Keratinocyte (primary cell): Measurements from ENCODE around the gene TMEM205. TPM values are rescaled to one million over a fixed set of nuclear protein-coding genes. Genes with fewer than 3 reads are reported as not detected.
"Not testable (repeated sequence)": the region's sequence is repeated elsewhere in the genome, so short reads cannot be mapped to it uniquely, and the experiment has no call there.

Experiments
- DNase-seq: peaks from one replicate; pipeline ENCODE4 v3.0.0-alpha.2; 2011; ENCODE audit warnings: low read depth, missing footprints, low spot score
- FAIRE-seq: peaks from 2 replicates; lab custom pipeline; 2011; peaks lifted over from hg19 to GRCh38; lab: Jason Lieb, UNC
- H2AFZ ChIP-seq: 2 replicates; pipeline ENCODE4 v1.6.0; 2012; ENCODE audit warnings: low read length, control low read depth, inconsistent platforms; ENCODE audit not compliant: control insufficient read depth
- H3K27ac ChIP-seq: 2 replicates; pipeline ENCODE4 v1.5.1; 2011; ENCODE audit warnings: low read length; ENCODE audit not compliant: control insufficient read depth, insufficient read depth
- H3K27me3 ChIP-seq: 3 replicates; pipeline ENCODE4 v1.6.0; 2011; ENCODE audit warnings: low read length; ENCODE audit not compliant: control insufficient read depth, insufficient read depth; ENCODE audit errors: extremely low read depth
- H3K36me3 ChIP-seq, 2 experiments: 2 replicates in 1 of 2; 3 replicates in 1 of 2; pipeline ENCODE4 v1.5.1; 2011; ENCODE audit warnings: low read length in 2 of 2, mild to moderate bottlenecking in 1 of 2; ENCODE audit not compliant: control insufficient read depth in 2 of 2, insufficient read depth in 2 of 2; ENCODE audit errors: extremely low read depth in 1 of 2
- H3K4me1 ChIP-seq: 3 replicates; pipeline ENCODE4 v1.5.1; 2011; ENCODE audit warnings: low read length; ENCODE audit not compliant: control insufficient read depth, insufficient read depth; ENCODE audit errors: extremely low read depth
- H3K4me2 ChIP-seq: 3 replicates; pipeline ENCODE4 v1.6.0; 2011; ENCODE audit warnings: low read depth, low read length; ENCODE audit not compliant: control insufficient read depth, insufficient read depth; ENCODE audit errors: extremely low read depth
- H3K4me3 ChIP-seq, 3 experiments: fragments of 200-600 bp in 1 of 3; sonication (generic) in 1 of 3; 2 replicates in 2 of 3; 3 replicates in 1 of 3; pipeline ENCODE4 v1.5.1; 2011 to 2016; ENCODE audit warnings: low read length in 3 of 3, mild to moderate bottlenecking in 3 of 3, control low read depth in 2 of 3, inconsistent platforms in 1 of 3, low read depth in 1 of 3, mixed read lengths in 1 of 3, mixed run types in 1 of 3, moderate library complexity in 1 of 3; ENCODE audit not compliant: control insufficient read depth in 2 of 3, insufficient read depth in 2 of 3; ENCODE audit errors: extremely low read depth in 1 of 3
- H3K79me2 ChIP-seq: 2 replicates; pipeline ENCODE4 v1.6.0; 2012; ENCODE audit warnings: low read length; ENCODE audit not compliant: control insufficient read depth, insufficient read depth
- H3K9ac ChIP-seq: 3 replicates; pipeline ENCODE4 v1.6.0; 2011; ENCODE audit warnings: low read length; ENCODE audit not compliant: control insufficient read depth, insufficient read depth; ENCODE audit errors: extremely low read depth
- H3K9me1 ChIP-seq: 3 replicates; pipeline ENCODE4 v1.6.0; 2011; ENCODE audit warnings: low read length; ENCODE audit not compliant: control insufficient read depth, insufficient read depth; ENCODE audit errors: extremely low read depth
- H3K9me3 ChIP-seq: 2 replicates; pipeline ENCODE4 v1.5.1; 2012; ENCODE audit warnings: low read depth, low read length; ENCODE audit not compliant: control insufficient read depth
- H4K20me1 ChIP-seq: 3 replicates; pipeline ENCODE4 v1.6.0; 2011; ENCODE audit warnings: low read length; ENCODE audit not compliant: control insufficient read depth, insufficient read depth; ENCODE audit errors: extremely low read depth
- EZH2 ChIP-seq: IDR thresholded peaks from one replicate; pipeline ENCODE4 v1.6.1; 2012; ENCODE audit warnings: inconsistent platforms, mild to moderate bottlenecking, low read length, moderate library complexity
- dilution Hi-C: fragments of 300-500 bp; cut with MboI; formaldehyde crosslinking; loops from one replicate; pipeline ENCODE4 v1.7.0; 2020; ENCODE audit warnings: low sequenced_read_pairs; ENCODE audit not compliant: extremely low pct_ligation_motif_present
- polyA plus RNA-seq, 5 experiments: library from polyadenylated mRNA; depleted of rRNA in 3 of 5; stranded (reverse) in 3 of 5; stranded (forward) in 1 of 5; unstranded in 1 of 5; fragments of >200 nt; gene quantifications; 1 replicate in 1 of 5; 2 replicates in 3 of 5; 3 replicates in 1 of 5; pipeline versions ENCODE4 v1.2.1 to v1.2.3, GENCODE V29; 2011 to 2012; ENCODE audit warnings: missing spikeins in 2 of 5, low read depth in 1 of 5, low replicate concordance in 1 of 5
- TF ChIP-seq, protein P1 (sequence below), 3 experiments: IDR thresholded peaks in 1 of 3; conservative IDR thresholded peaks in 1 of 3; optimal IDR thresholded peaks in 1 of 3; 2 replicates in 2 of 3; 3 replicates in 1 of 3; pipeline versions ENCODE3 to v1.5.1; 2011; ENCODE audit warnings: low read length in 3 of 3, mild to moderate bottlenecking in 3 of 3, moderate library complexity in 2 of 3, control low read depth in 1 of 3, inconsistent platforms in 1 of 3; ENCODE audit not compliant: insufficient read depth in 2 of 3; ENCODE audit errors: extremely low read depth in 1 of 3

Gene TMEM205
- polyA plus RNA-seq, 1 donor (not counting 4 experiments of a cell fraction or from before 2014, with no cell fraction given) = 65.5 TPM

DNA sequence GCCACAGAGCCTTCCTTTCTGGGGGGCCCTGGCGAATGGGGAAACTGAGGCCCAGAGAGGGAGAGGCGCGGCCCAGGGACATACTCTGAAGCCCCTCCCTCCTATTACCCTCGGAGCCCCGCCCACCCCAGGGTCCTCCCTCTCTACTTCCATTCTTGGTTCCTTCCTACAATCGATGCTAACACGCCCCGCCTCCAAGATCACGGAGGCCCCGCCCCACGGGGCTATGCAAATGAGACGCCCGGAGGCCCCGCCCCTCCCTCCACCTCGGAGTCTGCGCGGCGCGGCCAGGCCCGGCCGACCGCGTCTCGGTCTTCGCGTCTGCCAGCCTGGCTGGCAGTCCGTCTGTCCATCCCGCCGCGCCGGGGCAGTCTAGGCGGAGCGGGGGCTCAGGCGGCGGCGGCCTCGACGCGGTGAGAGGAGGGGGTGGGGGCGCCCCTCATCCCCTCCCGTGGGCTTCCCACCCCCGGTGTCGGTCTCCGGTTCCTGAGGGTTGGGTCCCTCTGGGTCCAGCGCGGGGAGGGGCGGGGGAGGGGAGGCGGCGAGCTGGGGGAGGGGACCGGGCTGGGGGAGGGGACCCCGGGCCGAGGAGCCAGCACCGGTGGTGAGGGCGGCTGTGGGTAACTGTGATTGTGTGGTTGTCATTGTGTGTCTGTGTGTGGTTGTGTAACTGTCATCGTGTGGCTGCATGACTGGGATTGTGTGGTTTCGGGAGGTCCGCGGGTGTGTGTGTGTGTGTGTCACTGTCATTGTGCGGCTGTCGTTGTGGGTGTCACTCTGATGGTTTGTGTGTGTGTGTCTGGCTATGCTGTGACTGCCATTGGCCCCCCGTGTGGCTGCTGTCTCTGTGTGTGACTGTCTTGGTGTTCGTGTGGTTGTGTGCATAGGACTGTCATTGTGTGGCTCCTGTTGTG is 9.3 kb upstream of the TMEM205 start, which contains the start of gene PLPPR2:
Gene PLPPR2 (plus strand): TSS at position 273 of the 914 bp plus-strand sequence. CDS start 2,242 bp downstream, outside the sequence.
- TF ChIP-seq, protein P1, sequence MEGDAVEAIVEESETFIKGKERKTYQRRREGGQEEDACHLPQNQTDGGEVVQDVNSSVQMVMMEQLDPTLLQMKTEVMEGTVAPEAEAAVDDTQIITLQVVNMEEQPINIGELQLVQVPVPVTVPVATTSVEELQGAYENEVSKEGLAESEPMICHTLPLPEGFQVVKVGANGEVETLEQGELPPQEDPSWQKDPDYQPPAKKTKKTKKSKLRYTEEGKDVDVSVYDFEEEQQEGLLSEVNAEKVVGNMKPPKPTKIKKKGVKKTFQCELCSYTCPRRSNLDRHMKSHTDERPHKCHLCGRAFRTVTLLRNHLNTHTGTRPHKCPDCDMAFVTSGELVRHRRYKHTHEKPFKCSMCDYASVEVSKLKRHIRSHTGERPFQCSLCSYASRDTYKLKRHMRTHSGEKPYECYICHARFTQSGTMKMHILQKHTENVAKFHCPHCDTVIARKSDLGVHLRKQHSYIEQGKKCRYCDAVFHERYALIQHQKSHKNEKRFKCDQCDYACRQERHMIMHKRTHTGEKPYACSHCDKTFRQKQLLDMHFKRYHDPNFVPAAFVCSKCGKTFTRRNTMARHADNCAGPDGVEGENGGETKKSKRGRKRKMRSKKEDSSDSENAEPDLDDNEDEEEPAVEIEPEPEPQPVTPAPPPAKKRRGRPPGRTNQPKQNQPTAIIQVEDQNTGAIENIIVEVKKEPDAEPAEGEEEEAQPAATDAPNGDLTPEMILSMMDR (optimal IDR thresholded peaks at IDR 0.05 in 1 of 3, IDR thresholded peaks at IDR 0.05 in 1 of 3, conservative IDR thresholded peaks at IDR 0.05 in 1 of 3; ENCODE audit: extremely low read depth in 1 of 3, insufficient read depth in 2 of 3, low read length in 3 of 3) = no peak
- no peak for TF ChIP-seq EZH2
- H3K79me2 ChIP-seq = no peaks in the 10 kb centered on the region
- FAIRE-seq (peak; percentile 73), DNase-seq (no peak)
- H3K4me1 ChIP-seq = peaks cover 12% of the 10 kb centered on the region
- peak within 1 kb of the TSS; percentile 33 for H3K9ac ChIP-seq
- dilution Hi-C loops = no loop called here
- H2AFZ ChIP-seq = peak within 1 kb of the TSS; percentile 43
- H3K4me2 ChIP-seq = peak within 1 kb of the TSS; percentile 89
- H4K20me1 ChIP-seq = no peaks in the 10 kb centered on the region
- peak within 1 kb of the TSS; percentile 51 to 71 (median 62) for H3K4me3 ChIP-seq
- no peaks in the 10 kb centered on the region for H3K27me3 ChIP-seq
- H3K27ac ChIP-seq = no peak within 1 kb of the TSS
- H3K36me3 ChIP-seq = no peaks in the 10 kb centered on the region
- no peaks in the 10 kb centered on the region for H3K9me3 ChIP-seq
- peaks cover 2% of the 10 kb centered on the region for H3K9me1 ChIP-seq

DNA sequence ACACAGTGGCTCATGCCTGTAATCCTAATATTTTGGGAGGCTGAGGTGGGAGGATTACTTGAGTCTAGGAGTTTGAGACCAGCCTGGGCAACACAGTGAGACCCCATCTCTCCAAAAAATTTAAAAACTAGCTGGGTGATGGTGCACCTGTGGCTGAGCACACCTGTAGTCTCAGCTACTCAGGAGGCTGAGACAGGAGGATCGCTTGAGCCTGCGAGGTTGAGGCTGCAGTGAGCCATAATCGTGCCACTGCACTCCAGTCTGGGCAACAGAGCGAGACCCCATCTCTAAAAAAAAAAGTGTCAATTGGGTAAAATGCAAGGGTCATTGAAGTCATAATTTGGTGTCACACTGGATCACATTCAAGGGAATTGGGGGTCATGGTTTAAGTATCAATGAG is 8.0 kb upstream of the TMEM205 start:
- DNase-seq, H3K27me3 ChIP-seq, H2AFZ ChIP-seq, H4K20me1 ChIP-seq, H3K27ac ChIP-seq, H3K4me1 ChIP-seq, FAIRE-seq, H3K79me2 ChIP-seq, H3K9ac ChIP-seq, H3K4me3 ChIP-seq, H3K9me1 ChIP-seq, H3K4me2 ChIP-seq, dilution Hi-C loops, H3K36me3 ChIP-seq, H3K9me3 ChIP-seq: not testable (repeated sequence)
